ENCODE data around the gene HDAC9.

HDAC9 gene

DNA sequence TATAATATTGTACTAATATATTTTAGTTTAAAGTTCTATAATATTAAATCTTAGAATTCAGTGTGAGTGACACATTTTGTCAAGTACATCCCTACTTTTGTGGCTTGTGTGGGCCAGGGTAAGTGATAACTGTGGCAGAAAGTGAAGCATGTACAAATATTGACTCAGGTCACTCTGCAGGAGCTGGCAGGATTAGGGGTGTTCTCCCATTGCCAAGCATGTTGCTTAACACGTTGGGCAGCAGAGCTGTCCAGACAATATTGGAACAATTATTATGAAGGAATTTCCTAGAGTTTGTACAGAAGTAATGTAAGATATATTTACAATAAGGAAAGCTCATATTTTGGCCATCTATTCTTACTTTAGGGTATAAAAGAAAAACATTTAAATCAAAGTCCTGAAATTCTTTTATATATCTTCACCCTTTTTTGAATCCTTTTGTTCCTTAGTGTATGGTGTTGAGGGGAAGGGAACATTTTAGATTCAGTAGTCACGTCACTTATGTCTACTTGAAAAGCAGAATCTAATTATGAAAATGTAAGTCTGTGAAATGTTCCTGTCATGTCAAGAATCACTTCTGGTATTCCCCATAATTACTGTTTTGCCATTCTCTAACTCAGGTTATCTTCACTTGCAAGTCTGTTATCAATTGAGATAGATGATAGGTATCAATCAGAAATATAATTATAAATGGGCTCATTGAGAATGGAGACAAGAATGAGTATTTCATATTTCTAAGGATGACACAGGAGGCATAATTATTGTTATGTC, 4.0 kb downstream of the HDAC9 start:
- H3K27ac ChIP-seq: no peak overlapping the region
- no peaks in the 10 kb centered on the region for H3K9me3 ChIP-seq
- no peaks in the 10 kb centered on the region for H3K36me3 ChIP-seq
- no peaks in the 10 kb centered on the region for H3K27me3 ChIP-seq
- no peak overlapping the region for H3K4me3 ChIP-seq (ENCODE audit: low read depth in 1 of 2, low read length in 1 of 2)
- peaks cover 0 to 10% of the 10 kb centered on the region in 2 experiments for H3K4me1 ChIP-seq (ENCODE audit: control insufficient read depth in 1 of 2, insufficient read depth in 1 of 2, low read depth in 1 of 2, low read length in 1 of 2)
- TF ChIP-seq CTCF (IDR thresholded peaks at IDR 0.05): no peak

GRCh38 chr7:18503126-18503866, 7.7 kb downstream of the HDAC9 start:
- Histone ChIP-seq H3K9me3 (no peaks in the 10 kb centered on the region), H3K27me3 (no peaks in the 10 kb centered on the region), H3K4me3 (ENCODE audit: low read depth in 1 of 2, low read length in 1 of 2) (no peak overlapping the region), H3K36me3 (no peaks in the 10 kb centered on the region), H3K27ac (no peak overlapping the region), H3K4me1 (ENCODE audit: control insufficient read depth in 1 of 2, insufficient read depth in 1 of 2, low read depth in 1 of 2, low read length in 1 of 2) (no peaks in the 10 kb centered on the region)
- no peak for TF ChIP-seq CTCF (IDR thresholded peaks at IDR 0.05)

DNA sequence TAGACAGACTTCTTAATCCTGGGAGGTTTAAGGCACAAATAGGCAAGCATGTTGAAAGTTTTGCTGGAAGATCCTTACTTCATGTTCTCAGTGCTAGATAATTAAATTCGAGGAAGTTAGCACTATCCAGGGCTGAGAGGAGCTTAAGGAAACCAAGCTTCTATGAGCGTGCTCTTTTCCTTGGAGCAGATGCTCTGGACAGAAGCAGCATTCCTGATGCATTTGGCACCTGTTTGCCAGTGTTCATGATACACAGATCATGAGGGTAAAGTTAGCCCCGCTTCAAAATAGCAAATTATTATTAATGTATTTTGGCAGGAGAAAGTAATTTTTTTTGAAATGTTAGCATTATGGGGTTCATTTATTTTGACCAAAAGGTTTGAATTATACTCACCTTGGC, 9.4 kb downstream of the HDAC9 start:
- Histone ChIP-seq H3K9me3 (no peaks in the 10 kb centered on the region), H3K27me3 (no peaks in the 10 kb centered on the region), H3K4me3 (ENCODE audit: low read depth in 1 of 2, low read length in 1 of 2) (no peak overlapping the region), H3K36me3 (no peaks in the 10 kb centered on the region), H3K4me1 (ENCODE audit: control insufficient read depth in 1 of 2, insufficient read depth in 1 of 2, low read depth in 1 of 2, low read length in 1 of 2) (no peaks in the 10 kb centered on the region), H3K27ac (no peak overlapping the region)
- no peak for TF ChIP-seq CTCF (IDR thresholded peaks at IDR 0.05)

- no peak for TF ChIP-seq CTCF (IDR thresholded peaks at IDR 0.05)
- Histone ChIP-seq H3K36me3 (no peaks in the 10 kb centered on the region), H3K4me3 (ENCODE audit: low read depth in 1 of 2, low read length in 1 of 2) (no peak overlapping the region), H3K9me3 (no peaks in the 10 kb centered on the region), H3K27me3 (no peaks in the 10 kb centered on the region), H3K4me1 (ENCODE audit: control insufficient read depth in 1 of 2, insufficient read depth in 1 of 2, low read depth in 1 of 2, low read length in 1 of 2) (no peaks in the 10 kb centered on the region), H3K27ac (no peak overlapping the region)
These were observed 10.4 kb downstream of the HDAC9 start for GRCh38 chr7:18505870-18506460.

DNA sequence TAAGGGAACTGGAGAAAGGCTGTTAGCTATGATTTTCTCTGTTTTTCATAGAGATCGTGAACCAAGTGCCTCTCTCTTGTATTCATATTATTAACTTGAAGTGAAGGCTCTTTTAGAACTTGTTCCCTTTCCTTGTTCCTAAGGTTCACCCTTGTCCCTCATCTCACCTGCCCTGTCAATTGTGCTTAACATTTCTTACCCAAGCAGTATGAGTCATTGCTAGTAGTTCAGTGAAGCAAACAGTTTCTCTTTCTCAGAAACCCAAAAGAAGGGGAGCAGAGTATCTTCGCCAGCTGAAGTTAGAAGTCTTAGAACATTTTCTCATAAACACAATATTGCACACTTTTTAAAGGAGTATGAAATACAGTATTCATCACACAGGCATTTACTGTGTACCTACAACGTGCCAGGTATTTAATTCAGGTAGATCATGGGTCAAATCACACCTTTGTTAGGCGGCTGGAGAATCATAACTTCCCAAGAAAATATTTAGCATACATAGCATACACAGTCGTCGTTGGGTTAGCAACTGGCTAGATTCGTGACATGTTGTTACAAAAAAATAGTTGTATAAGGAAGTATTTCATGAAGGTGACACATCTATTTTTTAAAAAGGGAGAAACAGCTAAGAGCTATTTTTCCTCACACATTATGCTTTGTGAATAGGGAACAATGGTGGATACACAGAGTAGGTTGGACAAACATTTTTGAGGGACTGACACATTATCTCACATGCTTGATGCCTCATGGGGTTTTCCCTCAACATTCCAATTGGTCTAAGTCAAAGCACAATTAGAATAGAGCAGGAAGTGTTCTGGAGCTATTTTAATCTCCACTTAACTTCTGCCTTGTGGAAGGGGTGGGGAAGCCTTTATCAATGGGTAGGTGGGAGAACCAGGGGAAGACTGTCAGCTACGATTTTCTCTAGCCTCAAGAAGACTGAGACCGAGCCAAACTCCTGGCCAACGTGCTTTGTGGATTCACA, 13.2 kb downstream of the HDAC9 start:
- no peaks in the 10 kb centered on the region for H3K27me3 ChIP-seq
- no peak overlapping the region for H3K4me3 ChIP-seq (ENCODE audit: low read depth in 1 of 2, low read length in 1 of 2)
- H3K9me3 ChIP-seq: no peaks in the 10 kb centered on the region
- H3K36me3 ChIP-seq: no peaks in the 10 kb centered on the region
- H3K4me1 ChIP-seq (ENCODE audit: control insufficient read depth in 1 of 2, insufficient read depth in 1 of 2, low read depth in 1 of 2, low read length in 1 of 2): no peaks in the 10 kb centered on the region
- H3K27ac ChIP-seq: no peak overlapping the region
- TF ChIP-seq CTCF (IDR thresholded peaks at IDR 0.05): no peak
